ENCODE results near the gene RMI2.
A peak's percentile ranks its signal among the peaks of the same experiment; 100 is the strongest.

RMI2 gene

GRCh38 chr16:11329071-11329491, 16.2 kb upstream of the RMI2 start:
- DNase-seq = no peak

GRCh38 chr16:11329891-11330290, 15.4 kb upstream of the RMI2 start:
- no peak for DNase-seq

DNA sequence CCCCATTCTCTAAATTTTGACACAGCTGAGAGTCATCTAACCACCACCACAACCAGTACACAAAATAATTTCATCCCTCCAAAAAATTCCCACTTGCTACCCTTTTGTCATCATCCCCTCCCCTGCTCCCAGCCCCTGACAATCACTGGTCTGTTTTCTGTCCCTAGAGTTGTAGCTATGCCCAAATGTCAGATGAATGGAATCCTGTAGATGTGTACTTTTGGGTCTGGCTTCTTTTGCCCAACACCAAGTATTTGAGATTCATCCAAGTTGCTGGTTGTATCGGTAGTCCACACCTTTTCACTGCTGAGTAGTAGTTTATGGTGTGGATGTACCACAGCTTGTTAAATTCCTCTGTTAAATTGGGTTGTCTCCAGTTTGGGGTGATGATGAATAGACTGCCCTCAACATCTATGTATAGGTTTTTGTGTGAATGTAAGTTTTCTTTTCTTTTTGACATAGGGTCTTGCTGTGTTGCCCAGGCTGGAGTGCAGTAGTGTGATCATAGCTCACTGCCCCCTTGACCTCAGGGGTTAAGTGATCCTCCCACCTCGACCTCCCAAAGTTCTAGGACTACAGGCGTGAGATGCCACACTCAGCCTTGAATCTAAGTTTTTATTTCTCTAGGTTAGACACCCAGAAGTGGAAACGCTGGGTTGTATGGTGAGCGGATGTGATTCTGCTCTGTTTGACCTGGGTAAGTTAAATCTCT, 14.6 kb upstream of the RMI2 start:
- no peak for DNase-seq

DNA sequence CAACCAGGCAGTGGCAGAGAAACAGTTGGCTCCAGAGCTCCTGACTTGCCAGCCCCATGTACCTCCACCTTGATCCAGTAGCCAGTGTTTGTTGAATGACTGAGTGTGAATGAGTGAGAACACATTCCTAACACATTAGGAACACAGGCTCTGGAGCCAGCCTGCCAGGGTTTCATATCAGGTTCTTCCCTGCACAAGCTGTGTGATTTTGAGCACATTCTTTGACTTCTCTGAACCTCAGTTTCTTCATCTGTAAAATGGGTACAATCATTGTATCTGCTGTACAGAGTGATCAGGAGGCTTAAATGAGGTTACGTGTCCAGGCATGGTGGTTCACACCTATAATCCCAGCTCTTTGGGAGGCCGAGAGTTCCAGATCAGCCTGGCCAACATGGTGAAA, 13.3 kb upstream of the RMI2 start:
- DNase-seq = no peak

DNA sequence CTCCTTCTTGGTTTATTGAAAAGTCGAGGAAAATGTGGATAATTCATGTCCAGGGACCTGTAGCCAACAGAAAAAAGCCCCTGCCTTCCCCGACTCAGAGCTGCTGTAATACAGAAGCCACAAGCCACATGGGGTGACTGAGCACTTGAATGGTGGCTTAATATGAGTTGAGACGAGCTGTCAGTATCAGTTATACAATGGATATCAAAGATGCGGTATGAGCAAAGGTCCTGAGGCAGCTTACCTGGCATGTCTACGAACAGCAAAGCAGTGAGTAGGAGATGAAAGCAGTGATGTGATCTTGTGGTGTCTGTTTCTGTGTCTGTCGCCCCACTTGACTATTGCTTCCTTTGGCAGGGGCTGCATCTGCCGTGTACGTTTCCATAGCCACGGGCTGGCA, 12.2 kb upstream of the RMI2 start:
- no peak for DNase-seq

GRCh38 chr16:11333702-11334101, 11.6 kb upstream of the RMI2 start:
- DNase-seq = no peak

GRCh38 chr16:11334831-11335404, 10.3 kb upstream of the RMI2 start:
- no peak for DNase-seq

- DNase-seq = no peak
Measured at GRCh38 chr16:11339075-11339474, 6.2 kb upstream of the RMI2 start.

DNA sequence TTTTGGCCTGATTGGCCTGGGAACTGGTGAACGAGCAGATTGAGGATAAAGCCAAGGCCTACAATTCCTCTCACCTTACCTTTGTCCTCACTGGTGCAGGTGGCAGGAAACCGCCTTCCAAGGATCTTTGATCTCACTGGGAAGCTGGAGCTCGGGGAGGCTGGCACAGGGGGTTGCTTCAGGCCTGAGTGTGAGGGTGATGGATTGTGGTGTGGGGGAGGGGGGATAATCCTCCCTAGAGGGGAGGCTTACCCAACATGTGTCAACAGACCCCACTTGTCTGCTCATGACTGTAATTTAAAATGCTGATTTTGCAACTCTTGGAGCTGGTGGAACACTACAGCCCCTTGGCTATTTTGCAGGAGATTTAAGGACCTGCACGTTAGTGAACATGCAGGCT, 4.5 kb upstream of the RMI2 start:
- DNase-seq = no peak

GRCh38 chr16:11341371-11341770, 3.9 kb upstream of the RMI2 start:
- DNase-seq = no peak

GRCh38 chr16:11342021-11342855, 3.0 kb upstream of the RMI2 start:
- DNase-seq = peak; percentile 32

DNA sequence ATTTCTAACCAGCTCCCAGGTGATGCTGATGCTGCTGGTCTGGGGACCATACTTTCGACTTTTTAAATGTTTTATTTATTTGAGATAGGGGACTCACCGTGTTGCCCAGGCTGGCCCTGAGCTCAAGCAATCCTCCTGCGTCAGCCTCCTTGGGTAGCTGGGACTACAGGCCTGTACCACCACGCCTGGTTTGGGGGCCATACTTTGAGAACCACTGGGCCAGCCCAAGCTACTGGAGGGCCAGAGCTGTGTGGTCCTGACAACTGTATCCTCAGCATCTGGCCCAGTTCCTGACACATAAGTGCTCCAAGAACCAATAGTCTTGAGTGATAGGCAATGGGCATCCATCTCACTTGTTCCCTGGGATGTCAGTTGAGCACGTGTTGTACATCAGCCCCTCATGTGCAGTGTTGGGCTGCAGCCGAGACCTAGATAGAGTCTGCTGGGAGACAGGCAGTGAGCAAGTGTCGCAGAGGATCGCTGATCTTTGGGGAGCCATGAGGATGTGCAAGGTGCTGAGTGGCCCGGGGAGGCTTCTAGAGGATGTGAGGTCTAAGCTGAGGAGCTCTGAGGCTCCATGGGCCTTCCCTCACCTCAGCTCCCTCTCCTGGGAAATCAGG, 1.6 kb downstream of the RMI2 start:
- DNase-seq = no peak

DNA sequence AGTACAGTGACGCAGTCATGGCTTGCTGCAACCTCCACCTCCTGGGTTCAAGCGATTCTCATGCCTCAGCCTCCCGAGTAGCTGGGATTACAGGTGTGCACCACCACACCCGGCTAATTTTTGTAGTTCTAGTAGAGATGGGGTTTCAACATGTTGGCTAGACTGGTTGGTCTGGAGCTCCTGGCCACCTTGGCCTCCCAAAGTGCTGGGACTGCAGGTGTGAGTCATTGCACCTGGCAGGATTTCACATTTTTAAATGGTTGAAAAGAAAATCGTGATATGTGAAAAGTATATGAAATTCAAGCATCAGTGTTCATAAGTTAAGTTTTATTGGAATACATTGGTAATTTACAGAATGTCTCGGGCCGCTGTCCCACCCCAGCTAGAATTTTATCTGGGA, 2.6 kb downstream of the RMI2 start:
- DNase-seq = no peak

GRCh38 chr16:11348737-11349598, 3.7 kb downstream of the RMI2 start:
- DNase-seq = no peak

- DNase-seq = no peak
Measured at GRCh38 chr16:11349599-11350276, 4.5 kb downstream of the RMI2 start.

DNA sequence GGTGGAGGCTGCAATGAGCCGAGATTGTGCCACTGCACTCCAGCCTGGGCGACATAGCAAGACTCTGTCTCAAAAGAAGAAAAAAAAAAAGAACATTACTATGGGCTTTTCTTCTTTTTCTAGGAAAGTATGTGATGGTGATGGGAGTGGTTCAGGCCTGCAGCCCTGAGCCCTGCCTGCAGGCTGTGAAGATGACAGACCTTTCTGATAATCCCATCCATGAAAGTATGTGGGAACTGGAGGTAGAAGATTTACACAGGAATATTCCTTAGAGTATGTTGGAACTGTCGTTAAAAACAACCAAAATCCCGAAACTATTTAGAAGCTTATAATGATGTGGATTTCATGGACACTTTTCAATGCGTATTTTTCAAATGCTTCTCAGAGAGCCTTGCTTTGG, 5.3 kb downstream of the RMI2 start:
- no peak for DNase-seq

- DNase-seq = no peak
Measured at GRCh38 chr16:11350921-11351335, 5.7 kb downstream of the RMI2 start.

DNA sequence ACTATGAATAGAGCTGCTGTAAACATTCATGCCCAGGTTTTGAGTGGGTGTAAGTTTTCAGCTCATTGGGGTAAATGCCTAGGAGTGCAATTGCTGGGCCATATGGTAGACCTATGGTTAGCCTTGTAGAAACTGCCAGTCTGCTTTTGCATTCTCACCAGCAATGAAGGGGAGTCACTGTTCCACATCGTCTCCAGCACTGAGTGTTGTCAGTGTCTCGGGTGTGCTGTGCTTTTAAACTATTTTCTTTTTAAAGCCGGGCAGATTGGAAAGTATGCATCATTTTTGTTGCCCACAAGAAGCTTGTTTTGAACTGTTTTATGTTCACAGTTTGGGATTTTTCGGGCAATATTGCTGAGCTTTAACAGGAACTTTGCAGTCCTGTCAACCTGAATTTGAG, 7.9 kb downstream of the RMI2 start:
- no peak for DNase-seq

DNA sequence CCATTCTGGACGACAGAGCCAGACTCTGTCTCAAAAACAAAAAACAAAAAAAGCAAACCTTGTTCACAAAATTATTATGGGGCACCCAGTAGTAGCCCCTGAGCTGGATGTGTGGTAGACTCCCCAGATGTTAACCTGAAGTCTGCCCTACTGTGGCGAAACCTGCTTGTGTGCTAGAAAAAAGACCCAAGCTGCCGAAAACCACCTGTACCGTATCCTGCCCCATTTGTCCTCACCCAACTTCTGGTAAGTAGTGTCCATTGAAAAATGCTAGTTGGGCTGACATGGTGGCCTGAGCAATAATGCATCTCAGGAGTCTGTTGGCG, 9.1 kb downstream of the RMI2 start:
- no peak for DNase-seq

DNA sequence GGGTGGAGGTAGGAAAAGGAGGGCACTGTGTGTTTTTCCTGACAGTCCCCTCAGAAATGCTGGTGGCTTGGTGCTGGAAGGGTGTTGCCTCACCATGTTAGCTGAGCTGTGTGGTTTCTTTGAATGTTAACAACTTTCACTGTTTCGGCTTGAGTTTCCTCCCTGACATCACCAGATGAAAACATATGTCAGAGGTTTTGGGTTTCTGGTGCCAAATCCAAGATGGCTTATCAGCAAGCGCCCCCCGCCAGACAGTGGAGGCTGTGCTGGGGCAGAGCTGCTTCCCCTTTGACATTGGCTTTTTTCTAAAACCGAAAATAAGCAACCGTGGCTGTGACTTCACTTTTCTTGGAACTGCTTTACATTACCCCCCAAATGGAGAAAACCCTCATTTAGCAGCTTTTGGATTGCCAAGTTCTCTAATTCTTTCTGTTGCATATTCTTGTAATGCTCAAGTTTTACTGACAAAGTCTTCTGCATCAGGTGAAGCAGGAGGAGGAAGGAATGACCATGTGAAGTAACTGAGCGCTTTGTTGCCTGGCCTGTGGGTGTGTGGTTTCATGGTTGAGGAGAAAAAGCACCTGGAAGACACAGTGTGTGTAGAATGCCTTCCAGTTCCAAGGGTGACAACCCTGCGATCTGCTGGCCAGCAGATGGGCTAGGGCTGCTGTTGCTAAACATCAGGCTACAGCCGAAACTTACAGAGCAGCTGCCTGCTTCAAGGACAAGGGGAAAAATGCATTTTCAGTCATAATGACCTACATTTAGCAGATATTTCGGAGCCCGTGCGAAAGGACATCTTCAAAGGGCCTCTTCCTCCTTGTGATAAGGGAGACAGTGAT, 9.7 kb downstream of the RMI2 start:
- DNase-seq = peak; percentile 72

DNA sequence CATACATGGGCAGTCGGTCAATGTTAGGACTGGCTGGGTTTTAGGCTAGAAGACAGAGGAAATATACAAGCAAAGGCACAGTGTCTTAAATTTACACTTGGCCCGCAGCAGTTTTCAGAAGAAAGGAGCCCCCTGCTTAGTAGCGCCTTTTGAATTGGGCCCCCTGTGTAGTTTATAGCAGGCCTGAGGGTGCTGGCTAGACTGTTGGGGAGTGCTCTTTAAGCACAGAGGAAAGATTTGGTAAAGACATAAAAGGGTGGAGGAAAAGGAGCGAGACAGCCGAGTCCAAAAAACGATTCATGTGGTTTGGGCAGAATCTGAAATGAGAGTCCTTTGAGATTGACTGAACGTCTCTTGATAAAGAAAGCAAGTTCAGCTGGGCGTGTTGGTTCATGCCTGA, 10.6 kb downstream of the RMI2 start:
- no peak for DNase-seq

All from activated naive CD4-positive, alpha-beta T cell treated with anti-CD3 and anti-CD28 coated beads, Interleukin-2, amount 50 U/mL, for 16 hours (primary cell).